NCI-H2107 (cell line): ENCODE data around the gene PALD1.
"Not testable (repeated sequence)": the region's sequence is repeated elsewhere in the genome, so short reads cannot be mapped to it uniquely, and the experiment has no call there.

Source experiments
- DNase-seq: peaks from one replicate; lab custom pipeline; 2025; lab: John Stamatoyannopoulos, UW

PALD1 gene

GRCh38 chr10:70575486-70575873 lies 96.9 kb downstream of the PALD1 start:
- no peak for DNase-seq

- peak; percentile 38 for DNase-seq
Measured at GRCh38 chr10:70575874-70576802, 97.6 kb downstream of the PALD1 start.

- DNase-seq, result no peak
Measured at GRCh38 chr10:70576803-70577517, 98.4 kb downstream of the PALD1 start.

- DNase-seq, result peak; percentile 59
Measured at GRCh38 chr10:70578371-70578947, 99.9 kb downstream of the PALD1 start.

- DNase-seq, result no peak
Measured at GRCh38 chr10:70579234-70580002, 100.9 kb downstream of the PALD1 start.

GRCh38 chr10:70581176-70581575 lies 102.6 kb downstream of the PALD1 start:
- not testable (repeated sequence) for DNase-seq

GRCh38 chr10:70582793-70583668 lies 104.5 kb downstream of the PALD1 start:
- DNase-seq, result no peak

- DNase-seq, result no peak
Measured at GRCh38 chr10:70583669-70584037, 105.1 kb downstream of the PALD1 start.

GRCh38 chr10:70584366-70584765 lies 105.8 kb downstream of the PALD1 start:
- DNase-seq, result no peak

GRCh38 chr10:70584909-70585544 lies 106.5 kb downstream of the PALD1 start:
- peak; percentile 70 for DNase-seq

- no peak for DNase-seq
Measured at GRCh38 chr10:70585578-70586169, 107.1 kb downstream of the PALD1 start.

- DNase-seq, result no peak
Measured at GRCh38 chr10:70586348-70586930, 107.9 kb downstream of the PALD1 start.

- DNase-seq, result no peak
Measured at GRCh38 chr10:70587045-70587658, 108.6 kb downstream of the PALD1 start.

- no peak for DNase-seq
Measured at GRCh38 chr10:70588255-70588654, 109.7 kb downstream of the PALD1 start.

- DNase-seq, result no peak
Measured at GRCh38 chr10:70588859-70589570, 110.4 kb downstream of the PALD1 start.

GRCh38 chr10:70589762-70590654 lies 111.4 kb downstream of the PALD1 start:
- no peak for DNase-seq

GRCh38 chr10:70590655-70591416 lies 112.3 kb downstream of the PALD1 start:
- DNase-seq, result no peak
